GM18498 (cell line): ENCODE results near the gene FADS3.

ENCODE experiments used
- ATAC-seq: cut with Tn5 transposase; IDR thresholded peaks from one replicate; pipeline ENCODE4 v1.9.1; 2021; ENCODE audit warnings: mild to moderate bottlenecking, moderate library complexity; ENCODE audit not compliant: unreplicated experiment

The FADS3 gene

DNA sequence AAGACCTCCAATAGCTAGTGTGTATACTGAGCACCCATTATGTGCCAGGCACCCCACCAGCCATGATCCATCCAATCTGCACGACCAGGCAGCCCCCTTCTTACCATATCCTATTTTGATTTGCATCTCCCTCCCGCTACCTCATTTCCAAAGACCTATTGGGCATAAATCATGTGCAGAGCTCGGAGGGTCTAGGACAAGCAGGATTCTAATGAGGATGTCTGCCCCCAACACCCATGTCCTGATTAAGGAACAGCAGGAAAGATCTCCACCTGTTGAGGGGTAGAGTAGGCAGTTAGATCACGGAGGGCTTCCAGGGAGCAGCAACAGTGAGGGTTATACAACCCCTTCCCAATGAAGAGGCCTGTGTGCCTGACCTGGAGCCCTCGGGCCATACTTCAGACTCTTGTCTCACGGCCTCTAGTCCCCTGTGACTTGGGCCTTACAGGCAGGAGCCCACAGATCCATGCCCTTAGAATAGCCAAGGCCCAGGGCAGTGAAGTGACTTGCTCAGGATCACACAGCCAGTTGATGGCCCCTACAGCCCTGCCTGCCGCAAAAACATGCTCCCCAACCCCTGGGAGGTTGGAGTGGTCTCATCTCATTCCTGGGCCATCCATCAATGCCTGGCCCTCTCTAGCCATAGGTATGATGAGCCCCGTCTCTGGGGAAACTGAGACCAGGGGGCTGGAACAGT, 22.5 kb upstream of the FADS3 start:
- no peak for ATAC-seq

DNA sequence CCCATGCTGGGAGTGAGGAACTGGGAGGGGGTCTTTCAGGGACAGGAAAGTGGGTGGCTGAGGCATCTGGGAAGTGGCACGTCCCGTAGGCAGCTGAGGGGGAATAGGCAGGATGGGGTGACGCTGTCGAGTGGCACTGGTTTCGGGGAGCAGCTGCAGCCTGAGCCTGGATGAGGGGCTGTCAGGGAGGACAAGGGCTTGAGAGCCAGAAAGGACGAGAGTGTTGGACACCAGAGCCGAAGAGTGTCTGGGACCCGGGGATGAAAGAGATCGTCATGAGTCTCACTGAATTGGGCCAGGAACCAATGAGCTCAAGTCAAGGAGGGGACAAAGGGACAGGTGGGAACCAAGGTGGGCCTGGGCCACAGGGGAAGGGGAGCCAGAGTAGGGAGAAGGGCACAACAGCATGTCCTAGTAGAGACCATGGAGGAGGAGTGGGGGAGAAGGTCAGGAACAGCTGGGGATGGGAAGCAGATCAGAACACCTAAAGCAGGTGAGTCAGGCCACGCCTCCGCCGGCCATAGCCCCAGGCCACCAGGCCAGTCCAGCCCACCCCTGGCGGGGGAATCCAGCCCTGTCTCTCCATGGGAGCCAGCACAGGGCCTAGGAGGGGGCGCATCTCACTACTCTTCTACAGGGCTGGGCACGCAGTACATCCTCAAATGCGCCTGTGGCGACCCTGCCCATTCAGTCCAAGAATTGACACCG, 21.8 kb upstream of the FADS3 start:
- ATAC-seq: no peak

DNA sequence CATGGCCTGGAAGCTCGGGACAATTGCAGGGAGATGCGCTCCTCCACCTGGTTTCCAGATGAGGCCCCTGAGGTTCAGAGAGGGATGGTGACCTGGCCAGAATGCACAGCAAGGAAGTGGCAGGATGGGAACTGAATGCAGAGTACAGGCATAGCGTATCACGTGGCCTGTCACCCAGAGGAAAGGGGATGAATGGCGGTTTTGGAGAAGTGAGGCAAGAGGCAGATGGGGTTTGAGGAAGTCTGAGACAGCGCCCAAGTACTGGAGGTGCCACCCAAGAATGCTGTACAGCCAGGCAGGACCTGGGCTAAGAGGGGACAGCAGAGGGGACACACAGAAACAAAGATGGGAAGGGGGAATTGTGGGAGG, 21.2 kb upstream of the FADS3 start:
- no peak for ATAC-seq

GRCh38 chr11:61911701-61912529, 20.6 kb upstream of the FADS3 start:
- ATAC-seq: no peak

- ATAC-seq: no peak
These were observed 19.9 kb upstream of the FADS3 start for GRCh38 chr11:61911128-61911700.

DNA sequence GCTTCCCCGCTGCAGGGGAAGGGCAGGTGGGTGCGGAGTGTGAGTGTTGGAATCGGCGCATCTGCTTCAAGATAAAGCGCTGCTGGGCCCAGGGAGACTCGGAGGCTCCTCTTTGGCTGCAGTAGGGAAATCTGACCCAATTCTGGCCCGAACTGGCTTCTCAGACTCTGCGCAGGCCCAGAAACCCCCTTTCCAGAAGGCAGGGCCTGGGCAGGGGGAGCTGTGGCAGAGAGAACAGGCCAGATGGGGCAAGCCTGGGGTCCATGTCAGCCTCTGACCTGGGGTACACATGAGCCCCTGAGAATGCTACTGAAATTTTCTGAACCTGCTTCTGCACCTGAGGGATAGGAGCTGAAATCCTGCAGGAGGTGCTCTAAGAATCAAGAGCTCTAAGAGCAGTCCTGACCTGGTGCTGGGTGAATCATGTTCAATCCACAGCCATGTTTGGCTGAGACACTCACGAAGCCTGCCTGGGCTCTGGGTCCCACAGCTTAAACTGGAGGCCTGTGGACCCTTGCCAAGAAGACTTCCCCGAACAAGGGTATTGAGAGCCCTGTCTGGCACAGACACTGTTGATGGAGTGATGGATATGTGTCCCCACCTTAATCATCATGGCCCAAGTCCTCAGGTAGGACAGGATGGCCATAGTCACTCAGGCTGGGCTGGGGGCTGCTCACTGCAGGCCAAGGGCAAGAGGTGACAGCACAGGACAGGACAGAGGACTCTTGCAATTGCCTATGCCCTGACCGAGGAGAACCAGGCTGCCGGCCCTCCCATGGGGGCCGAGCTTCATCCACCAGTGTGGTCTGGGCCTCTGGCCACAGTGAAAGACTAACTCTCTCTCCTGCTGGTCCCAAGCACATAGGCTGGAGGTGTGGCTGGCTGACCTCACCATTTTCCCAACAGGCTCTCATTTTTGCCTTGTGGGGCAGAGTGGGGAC, 19.1 kb upstream of the FADS3 start:
- no peak for ATAC-seq

GRCh38 chr11:61908730-61909316, 17.5 kb upstream of the FADS3 start:
- ATAC-seq: no peak

- no peak for ATAC-seq
These were observed 16.8 kb upstream of the FADS3 start for GRCh38 chr11:61907871-61908729.

- ATAC-seq: no peak
These were observed 15.9 kb upstream of the FADS3 start for GRCh38 chr11:61907282-61907681.

DNA sequence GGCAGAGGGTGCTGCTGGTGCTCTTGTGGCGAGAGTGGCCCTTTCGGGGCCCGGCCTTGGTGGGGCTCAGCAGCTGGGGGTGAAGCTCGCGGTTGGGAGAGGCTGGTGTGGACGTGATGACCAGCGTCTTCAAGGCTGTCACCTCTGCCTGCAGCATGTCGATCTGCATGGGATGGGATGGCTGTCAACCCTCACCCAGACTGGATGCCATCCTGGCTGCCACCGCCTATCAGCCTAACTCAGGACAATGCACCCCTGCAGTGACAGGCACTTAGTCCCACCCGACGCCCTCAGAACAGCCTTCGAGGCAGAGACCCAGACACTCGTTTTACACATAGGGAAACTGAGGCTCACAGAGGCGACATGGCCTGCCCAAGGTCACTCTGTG, 15.2 kb upstream of the FADS3 start:
- no peak for ATAC-seq

DNA sequence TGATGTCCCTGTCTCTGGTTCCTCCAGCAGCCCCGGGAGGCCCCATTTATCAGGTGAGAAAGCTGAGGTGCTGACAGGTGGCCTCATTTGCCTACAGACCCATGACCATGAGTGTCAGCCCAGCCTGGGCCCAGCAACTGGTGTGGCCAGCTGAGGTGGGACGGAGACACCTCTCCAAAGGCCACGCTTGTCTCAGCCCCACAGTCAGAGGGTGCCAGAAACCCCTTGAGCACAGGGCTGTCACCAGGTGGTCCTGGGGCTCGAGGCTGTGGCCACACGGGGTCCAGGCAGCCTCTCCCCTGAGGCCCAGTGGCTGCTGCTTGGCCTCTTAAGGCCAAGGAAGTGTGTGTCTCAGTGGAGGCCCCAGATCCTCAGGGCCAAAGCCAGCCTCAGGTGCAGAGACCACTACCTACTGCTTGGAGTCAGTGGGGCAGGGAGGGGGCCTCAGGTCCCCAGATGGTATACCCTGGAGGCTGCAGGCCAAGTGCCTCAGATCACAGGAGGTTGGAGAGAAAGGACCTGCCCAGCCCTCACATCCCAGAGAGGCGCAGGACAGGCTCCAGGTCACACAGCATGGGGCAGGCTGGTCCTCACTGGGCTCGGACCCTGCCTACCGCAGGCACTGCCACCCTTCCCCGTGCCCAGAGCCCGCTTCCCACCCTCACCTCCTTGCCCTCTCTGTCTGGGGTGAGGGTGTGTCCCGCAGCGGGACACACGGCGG, 14.6 kb upstream of the FADS3 start:
- no peak for ATAC-seq

GRCh38 chr11:61905067-61905696, 13.8 kb upstream of the FADS3 start:
- ATAC-seq: no peak

DNA sequence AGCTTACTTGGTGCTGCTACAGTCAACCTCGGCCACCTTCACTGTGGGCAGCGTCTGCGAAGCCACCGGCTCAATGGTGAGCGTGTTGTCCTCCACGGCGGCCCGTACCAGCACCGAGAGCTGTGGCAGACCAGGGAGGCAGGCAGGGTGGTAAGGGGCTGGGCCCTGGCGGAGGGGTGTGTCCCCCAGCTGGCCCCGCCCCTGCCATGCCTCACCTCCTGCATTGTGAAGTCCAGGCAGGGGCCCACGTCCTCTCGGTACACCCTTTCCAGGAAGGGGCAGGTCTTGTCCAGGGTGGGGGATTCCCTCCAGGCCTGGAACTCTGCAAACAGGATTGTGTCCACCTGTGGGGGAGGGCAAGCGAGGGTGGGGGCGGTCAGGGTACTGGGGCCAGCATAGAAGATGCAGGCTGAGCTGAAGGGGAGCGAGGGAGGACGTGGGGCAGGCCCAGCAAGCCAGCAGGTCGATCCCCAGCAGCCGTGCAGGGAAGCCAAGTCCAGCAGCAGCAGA, 13.2 kb upstream of the FADS3 start:
- ATAC-seq: no peak

GRCh38 chr11:61903845-61904244, 12.5 kb upstream of the FADS3 start:
- ATAC-seq: no peak

GRCh38 chr11:61902313-61902712, 11.0 kb upstream of the FADS3 start:
- no peak for ATAC-seq

DNA sequence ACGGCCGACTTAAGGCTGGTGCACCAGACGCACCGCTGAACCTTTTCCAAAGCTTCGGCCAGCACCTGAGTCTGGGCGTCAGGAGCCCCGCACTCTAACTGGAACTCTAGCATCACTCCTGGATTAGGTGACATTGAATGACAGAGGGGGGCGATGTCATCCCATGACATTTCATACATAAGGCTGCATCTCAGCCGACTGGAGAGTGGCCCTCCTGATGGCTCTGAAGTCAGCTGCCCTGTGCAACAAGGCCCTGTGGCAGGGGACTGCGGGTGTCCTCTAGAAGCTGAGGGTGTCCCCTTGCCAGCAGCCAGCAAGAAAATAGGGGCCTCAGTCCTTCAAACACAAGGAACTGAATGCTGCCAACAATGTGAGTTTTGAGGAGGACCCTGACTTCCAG, 10.1 kb upstream of the FADS3 start:
- no peak for ATAC-seq

GRCh38 chr11:61900251-61900650, 8.9 kb upstream of the FADS3 start:
- ATAC-seq: no peak
